ENCODE data around the gene RANBP3. TPM values are rescaled to one million over a fixed set of nuclear protein-coding genes. Genes with fewer than 3 reads are reported as not detected.

RANBP3 gene
- total RNA-seq, 1 donor from 2014 or later: 122 TPM

DNA sequence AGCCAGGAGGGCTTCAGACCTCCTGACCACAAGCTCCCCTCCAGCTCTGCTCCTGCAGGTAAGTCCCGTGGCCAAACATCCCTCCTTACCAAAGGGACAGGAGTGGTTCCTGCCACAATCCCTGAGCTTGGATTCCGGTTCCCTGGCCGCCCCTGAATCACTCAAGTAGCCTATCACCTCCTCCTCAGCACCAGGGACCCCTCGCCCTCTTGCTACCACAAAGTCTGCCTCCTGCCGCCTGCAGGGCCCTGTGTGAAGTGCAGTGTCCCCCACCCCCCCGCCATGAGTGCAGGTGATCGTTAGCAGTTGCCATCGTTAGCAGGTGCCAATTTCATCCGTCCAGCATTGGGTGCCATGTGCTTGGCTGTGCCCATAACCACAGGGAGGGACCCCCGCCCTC lies 40.8 kb upstream of the RANBP3 start:
- Mint-ChIP-seq H3K36me3 (ENCODE audit: low read depth) (no peaks in the 10 kb centered on the region), H3K4me1 (peaks cover 13% of the 10 kb centered on the region), H3K4me3 (no peak overlapping the region), H3K27ac (ENCODE audit: unreplicated experiment) (no peak overlapping the region), H3K9me3 (no peaks in the 10 kb centered on the region), H3K27me3 (ENCODE audit: low read depth) (no peaks in the 10 kb centered on the region)
- DNase-seq (ENCODE audit: low read depth, low spot score): no peak
- TF ChIP-seq, protein P1, sequence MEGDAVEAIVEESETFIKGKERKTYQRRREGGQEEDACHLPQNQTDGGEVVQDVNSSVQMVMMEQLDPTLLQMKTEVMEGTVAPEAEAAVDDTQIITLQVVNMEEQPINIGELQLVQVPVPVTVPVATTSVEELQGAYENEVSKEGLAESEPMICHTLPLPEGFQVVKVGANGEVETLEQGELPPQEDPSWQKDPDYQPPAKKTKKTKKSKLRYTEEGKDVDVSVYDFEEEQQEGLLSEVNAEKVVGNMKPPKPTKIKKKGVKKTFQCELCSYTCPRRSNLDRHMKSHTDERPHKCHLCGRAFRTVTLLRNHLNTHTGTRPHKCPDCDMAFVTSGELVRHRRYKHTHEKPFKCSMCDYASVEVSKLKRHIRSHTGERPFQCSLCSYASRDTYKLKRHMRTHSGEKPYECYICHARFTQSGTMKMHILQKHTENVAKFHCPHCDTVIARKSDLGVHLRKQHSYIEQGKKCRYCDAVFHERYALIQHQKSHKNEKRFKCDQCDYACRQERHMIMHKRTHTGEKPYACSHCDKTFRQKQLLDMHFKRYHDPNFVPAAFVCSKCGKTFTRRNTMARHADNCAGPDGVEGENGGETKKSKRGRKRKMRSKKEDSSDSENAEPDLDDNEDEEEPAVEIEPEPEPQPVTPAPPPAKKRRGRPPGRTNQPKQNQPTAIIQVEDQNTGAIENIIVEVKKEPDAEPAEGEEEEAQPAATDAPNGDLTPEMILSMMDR (conservative IDR thresholded peaks at IDR 0.05): no peak

DNA sequence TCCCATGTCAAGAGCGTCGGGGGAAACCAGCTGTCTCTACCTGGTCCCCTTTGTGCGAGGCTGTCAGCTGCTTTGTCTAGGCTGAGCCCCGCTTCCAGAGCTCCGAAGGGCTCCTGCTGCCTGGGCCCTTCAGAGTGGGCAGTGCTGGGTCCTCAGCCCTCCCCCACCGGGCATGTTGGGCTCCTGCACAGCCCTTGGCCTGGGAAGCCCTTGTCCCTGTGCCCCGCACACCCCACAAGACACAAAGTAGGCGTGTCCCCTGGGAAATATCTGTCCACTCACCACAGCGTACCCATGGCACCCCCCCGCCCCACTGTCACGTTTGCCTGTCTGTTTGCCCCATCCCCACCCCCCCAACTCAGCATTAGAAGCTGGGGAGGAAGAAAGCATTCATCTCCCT lies 39.6 kb upstream of the RANBP3 start:
- TF ChIP-seq, protein P1 (conservative IDR thresholded peaks at IDR 0.05): no peak
- H3K27me3 Mint-ChIP-seq (ENCODE audit: low read depth): no peaks in the 10 kb centered on the region
- H3K27ac Mint-ChIP-seq (ENCODE audit: unreplicated experiment): no peak overlapping the region
- no peak overlapping the region for H3K4me3 Mint-ChIP-seq
- H3K36me3 Mint-ChIP-seq (ENCODE audit: low read depth): no peaks in the 10 kb centered on the region
- H3K9me3 Mint-ChIP-seq: no peaks in the 10 kb centered on the region
- peaks cover 17% of the 10 kb centered on the region for H3K4me1 Mint-ChIP-seq
- DNase-seq (ENCODE audit: low read depth, low spot score): no peak

DNA sequence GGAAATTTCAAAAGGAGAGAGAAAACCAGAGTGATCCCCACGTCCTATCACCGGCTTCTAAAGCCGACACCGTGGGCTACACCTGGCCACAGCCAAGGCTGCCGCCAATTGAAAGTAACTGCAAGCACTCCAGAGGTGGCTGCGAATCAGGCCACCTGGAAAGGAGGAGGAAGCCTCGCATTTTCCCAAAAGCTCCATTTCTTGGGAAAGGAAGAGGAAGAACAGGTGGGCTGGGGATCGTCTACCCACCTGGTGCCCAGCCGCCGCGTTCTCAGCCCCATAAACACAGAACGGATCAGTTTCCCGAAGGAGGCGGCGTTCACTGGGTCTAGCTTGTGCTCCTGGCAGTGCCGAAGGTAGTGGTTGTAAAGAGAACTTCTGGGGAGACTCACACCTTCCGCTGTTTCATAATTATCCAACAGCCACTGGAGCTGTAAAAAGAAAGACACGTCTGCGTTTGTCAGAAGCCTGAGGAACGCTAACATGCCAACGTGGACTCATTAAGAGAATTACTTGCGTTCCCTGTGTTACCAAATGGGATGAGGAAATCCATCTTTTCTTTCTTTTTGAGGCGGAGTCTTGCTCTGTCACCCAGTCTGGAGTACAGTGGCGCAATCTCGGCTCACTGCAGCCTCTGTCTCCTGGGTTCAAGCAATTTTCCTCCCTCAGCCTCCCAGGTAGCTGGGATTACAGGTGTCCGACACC lies 38.1 kb upstream of the RANBP3 start:
- H3K36me3 Mint-ChIP-seq (ENCODE audit: low read depth): no peaks in the 10 kb centered on the region
- no peaks in the 10 kb centered on the region for H3K27me3 Mint-ChIP-seq (ENCODE audit: low read depth)
- H3K9me3 Mint-ChIP-seq: no peaks in the 10 kb centered on the region
- H3K4me3 Mint-ChIP-seq: no peak overlapping the region
- DNase-seq (ENCODE audit: low read depth, low spot score): no peak
- no peak overlapping the region for H3K27ac Mint-ChIP-seq (ENCODE audit: unreplicated experiment)
- H3K4me1 Mint-ChIP-seq: peaks cover 13% of the 10 kb centered on the region
- TF ChIP-seq, protein P1 (conservative IDR thresholded peaks at IDR 0.05): no peak

DNA sequence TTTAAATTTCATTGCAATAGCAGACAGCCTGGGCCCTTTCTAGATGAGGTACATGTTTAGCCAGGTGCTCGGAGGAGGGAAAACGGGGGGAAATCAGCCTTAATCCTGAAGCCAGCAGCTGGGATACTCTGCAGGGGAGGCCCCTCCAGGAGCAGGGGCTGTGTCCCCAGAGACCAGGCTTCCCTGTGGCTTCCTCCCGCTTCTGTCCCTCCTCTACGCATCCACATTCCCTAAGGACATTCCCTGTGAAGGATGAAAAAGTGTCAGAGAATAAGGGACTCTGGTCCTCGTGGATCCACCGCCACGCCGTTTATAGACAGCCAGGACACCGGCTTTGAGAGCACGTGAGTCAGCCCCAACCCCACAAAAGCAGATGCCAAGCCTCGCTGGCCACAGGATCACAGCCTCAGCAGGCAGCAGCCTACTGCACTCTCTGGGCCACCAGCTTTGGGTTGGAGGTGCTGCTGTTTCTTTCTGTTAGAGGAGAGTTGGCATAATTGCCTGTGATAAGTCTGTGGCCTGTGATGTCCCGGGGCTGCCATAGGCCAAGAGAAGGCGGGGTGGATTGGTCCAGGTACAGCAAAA lies 36.7 kb upstream of the RANBP3 start:
- no peak overlapping the region for H3K4me3 Mint-ChIP-seq
- TF ChIP-seq, protein P1 (conservative IDR thresholded peaks at IDR 0.05): no peak
- no peaks in the 10 kb centered on the region for H3K36me3 Mint-ChIP-seq (ENCODE audit: low read depth)
- no peak overlapping the region for H3K27ac Mint-ChIP-seq (ENCODE audit: unreplicated experiment)
- no peak for DNase-seq (ENCODE audit: low read depth, low spot score)
- no peaks in the 10 kb centered on the region for H3K27me3 Mint-ChIP-seq (ENCODE audit: low read depth)
- peaks cover 13% of the 10 kb centered on the region for H3K4me1 Mint-ChIP-seq
- H3K9me3 Mint-ChIP-seq: no peaks in the 10 kb centered on the region

DNA sequence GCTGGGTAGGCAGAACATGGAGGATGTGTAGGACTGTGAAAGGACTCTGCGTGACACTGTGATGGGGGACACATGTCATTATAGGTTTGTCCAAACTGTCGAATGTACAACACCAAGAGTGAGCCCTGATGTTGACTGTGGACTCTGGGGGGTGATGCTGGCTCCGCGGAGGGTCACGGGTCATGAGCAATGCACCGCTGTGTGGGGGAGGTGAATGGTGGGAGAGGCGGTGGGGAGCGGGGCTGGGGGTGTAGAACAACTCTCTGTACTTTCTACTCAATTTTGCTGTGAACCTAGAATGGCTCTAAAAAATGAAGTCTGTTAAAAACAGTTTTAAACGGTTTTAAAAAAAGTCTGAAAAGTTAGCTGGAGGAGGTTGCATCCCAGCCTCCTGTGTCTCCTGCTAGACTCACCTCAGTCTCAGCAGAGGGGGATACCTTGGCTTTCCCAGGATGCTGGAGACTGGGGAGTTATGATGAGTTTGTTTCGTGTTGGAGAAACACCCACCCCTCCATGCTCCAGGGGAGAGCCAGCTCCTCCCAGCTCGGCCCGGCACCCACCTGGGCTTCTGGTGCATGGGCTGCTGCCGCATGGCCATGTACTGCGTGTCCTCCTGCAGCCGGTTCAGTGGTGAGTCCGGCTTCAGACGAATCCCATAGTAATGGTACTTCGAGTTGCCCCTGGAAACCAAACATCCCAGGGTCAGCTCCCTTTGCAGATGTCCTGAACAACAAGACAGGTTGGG lies 34.7 kb upstream of the RANBP3 start:
- Mint-ChIP-seq H3K4me1 (peaks cover 13% of the 10 kb centered on the region), H3K9me3 (no peaks in the 10 kb centered on the region), H3K27me3 (ENCODE audit: low read depth) (no peaks in the 10 kb centered on the region), H3K27ac (ENCODE audit: unreplicated experiment) (no peak overlapping the region), H3K4me3 (no peak overlapping the region), H3K36me3 (ENCODE audit: low read depth) (no peaks in the 10 kb centered on the region)
- TF ChIP-seq, protein P1 (conservative IDR thresholded peaks at IDR 0.05): no peak
- no peak for DNase-seq (ENCODE audit: low read depth, low spot score)
